Activated naive CD4-positive, alpha-beta T cell treated with anti-CD3 and anti-CD28 coated beads for 36 hours (primary cell): Measurements from ENCODE around the gene INTS1. TPM values are rescaled to one million over a fixed set of nuclear protein-coding genes. Genes with fewer than 3 reads are reported as not detected.

Source experiments
- CTCF ChIA-PET: fragments of 350-600 bp; sonication (Branson Sonifier 250); formaldehyde crosslinking; loops from one replicate; lab custom pipeline; 2021; ENCODE audit warnings: antibody characterized with exemption; lab: Charles Lee
- DNase-seq: peaks from one replicate; pipeline ENCODE4 v3.0.0-alpha.2; 2020
- H3K27ac Mint-ChIP-seq: one replicate; pipeline ENCODE4 v1.8.0; 2021; ENCODE audit warnings: mild to moderate bottlenecking, mixed read lengths
- H3K27me3 Mint-ChIP-seq: one replicate; pipeline ENCODE4 v1.8.0; 2021; ENCODE audit warnings: low read depth, mixed read lengths
- H3K36me3 Mint-ChIP-seq: one replicate; pipeline ENCODE4 v1.8.0; 2021; ENCODE audit warnings: low read depth, mixed read lengths
- H3K4me1 Mint-ChIP-seq: one replicate; pipeline ENCODE4 v1.8.0; 2021; ENCODE audit warnings: low read depth, mixed read lengths
- H3K4me3 Mint-ChIP-seq: one replicate; pipeline ENCODE4 v1.8.0; 2021; ENCODE audit warnings: mild to moderate bottlenecking, moderate library complexity, mixed read lengths
- H3K9me3 Mint-ChIP-seq: one replicate; pipeline ENCODE4 v1.8.0; 2021; ENCODE audit warnings: mixed read lengths
- intact Hi-C: fragments of 100-400 bp; cut with micrococcal nuclease; formaldehyde crosslinking; loops from one replicate; pipeline ENCODE4 v1.15.1; 2023
- total RNA-seq, 2 experiments: library from RNA; stranded (reverse); gene quantifications; one replicate each; pipeline ENCODE4 v1.2.3, GENCODE V29; 2021

The INTS1 gene
- total RNA-seq, 2 experiments from 2014 or later, result 97.6 to 103 TPM

DNA sequence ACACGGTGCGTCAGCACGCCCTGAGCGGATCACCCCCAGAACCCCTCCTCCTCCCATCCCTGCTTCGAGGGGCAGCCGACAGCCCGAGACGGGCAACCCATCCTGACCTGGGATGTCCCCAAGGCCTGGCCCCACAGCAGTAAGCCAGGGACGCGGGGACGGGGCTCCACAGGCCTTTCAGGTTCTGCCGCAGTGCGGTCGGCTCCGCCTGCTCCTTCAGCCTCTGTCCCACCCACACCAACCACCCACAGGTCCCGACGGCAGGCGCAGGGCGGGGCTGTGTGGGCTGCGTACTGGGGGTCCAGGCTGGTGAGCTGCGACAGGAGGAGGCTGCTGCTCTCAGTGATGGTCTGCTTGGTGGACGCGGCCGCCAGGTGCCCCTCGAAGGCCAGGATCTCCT is 16.7 kb downstream of the INTS1 start:
- no peak for DNase-seq
- Mint-ChIP-seq H3K4me3 (no peak overlapping the region), H3K36me3 (peaks cover 15% of the 10 kb centered on the region), H3K9me3 (no peaks in the 10 kb centered on the region), H3K27me3 (no peaks in the 10 kb centered on the region), H3K4me1 (no peaks in the 10 kb centered on the region), H3K27ac (no peak overlapping the region)
- CTCF ChIA-PET, result no interaction called here
- intact Hi-C loops, result no loop called here

DNA sequence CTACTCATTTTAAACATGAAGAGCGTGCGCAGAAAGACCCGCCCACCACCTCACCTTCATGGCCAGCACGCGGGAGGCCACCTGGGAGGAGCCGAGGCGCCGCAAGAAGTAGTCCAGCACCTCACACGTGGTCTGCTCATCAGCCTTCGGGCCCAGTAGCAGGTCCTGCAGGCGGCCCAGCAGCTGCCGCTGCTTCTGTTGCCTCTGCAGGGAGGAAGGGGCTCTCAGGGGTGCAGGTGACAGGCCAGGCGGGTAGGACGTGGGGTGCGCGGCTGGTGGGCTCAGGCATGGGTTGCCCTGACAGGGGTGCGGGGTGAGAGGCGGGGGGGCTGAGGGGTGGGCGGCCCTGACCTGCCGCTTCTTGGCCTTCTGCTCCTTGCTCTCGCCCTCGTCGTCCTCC is 17.6 kb downstream of the INTS1 start:
- Mint-ChIP-seq H3K27ac (no peak overlapping the region), H3K36me3 (peaks cover 11% of the 10 kb centered on the region), H3K4me1 (no peaks in the 10 kb centered on the region), H3K27me3 (no peaks in the 10 kb centered on the region), H3K9me3 (no peaks in the 10 kb centered on the region), H3K4me3 (no peak overlapping the region)
- intact Hi-C loops, result no loop called here
- CTCF ChIA-PET, result no interaction called here
- DNase-seq, result no peak

DNA sequence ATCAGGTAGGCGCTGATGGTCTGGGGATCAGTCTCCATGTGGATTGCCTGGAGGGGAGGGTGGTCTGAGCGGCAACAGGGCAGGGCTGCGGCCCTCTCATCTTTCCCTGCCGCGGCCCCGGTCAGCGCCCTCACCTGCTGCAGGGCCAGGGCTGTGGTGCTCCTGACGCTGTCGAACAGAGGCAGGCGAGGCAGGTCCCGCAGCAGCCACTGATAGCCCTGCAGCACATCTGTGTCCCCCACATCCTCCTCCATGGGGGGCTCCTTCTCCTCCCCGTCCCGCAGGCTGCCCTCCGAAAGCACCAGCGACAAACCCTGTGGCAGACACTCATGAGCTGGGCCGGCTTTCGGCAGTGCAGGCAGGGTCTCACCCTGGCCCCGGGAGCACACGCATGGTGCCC is 19.0 kb downstream of the INTS1 start:
- CTCF ChIA-PET, result interaction anchor here (1.1 kb wide), 1 partner anchor 11 kb away, joined by 3 read pairs; no protein-coding TSS in a partner anchor

DNA sequence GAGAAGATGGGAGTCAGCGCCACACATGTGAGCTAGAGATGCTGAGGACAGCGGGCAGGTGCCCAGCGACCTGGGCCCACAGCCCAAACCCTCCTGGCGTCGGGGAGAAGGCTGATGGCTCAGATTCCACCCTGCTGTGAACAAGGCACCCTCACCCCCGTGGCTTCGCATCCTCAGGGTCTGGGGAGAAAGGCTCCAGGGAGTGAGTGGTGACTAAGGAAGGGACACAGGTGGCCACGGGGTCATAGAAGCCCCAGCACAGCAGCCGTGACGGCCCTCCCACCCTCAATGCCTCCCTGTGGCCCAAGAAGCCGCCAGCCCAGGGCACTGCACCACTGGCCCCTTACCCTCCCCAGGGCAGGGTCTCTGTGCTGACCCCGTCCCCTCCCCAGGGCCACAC is 19.6 kb downstream of the INTS1 start:
- no peak overlapping the region for H3K4me3 Mint-ChIP-seq
- H3K4me1 Mint-ChIP-seq, result no peaks in the 10 kb centered on the region
- no peaks in the 10 kb centered on the region for H3K27me3 Mint-ChIP-seq
- peaks cover 4% of the 10 kb centered on the region for H3K36me3 Mint-ChIP-seq
- no peaks in the 10 kb centered on the region for H3K9me3 Mint-ChIP-seq
- no peak for DNase-seq
- CTCF ChIA-PET, result no interaction called here
- intact Hi-C loops, result no loop called here
- H3K27ac Mint-ChIP-seq, result no peak overlapping the region

More for the DNA sequence above, 19.0 kb downstream of the INTS1 start:
- H3K36me3 Mint-ChIP-seq, result peaks cover 4% of the 10 kb centered on the region
- no peaks in the 10 kb centered on the region for H3K4me1 Mint-ChIP-seq
- no peaks in the 10 kb centered on the region for H3K9me3 Mint-ChIP-seq
- H3K27me3 Mint-ChIP-seq, result no peaks in the 10 kb centered on the region
- intact Hi-C loops, result no loop called here
- no peak for DNase-seq
- H3K27ac Mint-ChIP-seq, result no peak overlapping the region
- H3K4me3 Mint-ChIP-seq, result no peak overlapping the region

DNA sequence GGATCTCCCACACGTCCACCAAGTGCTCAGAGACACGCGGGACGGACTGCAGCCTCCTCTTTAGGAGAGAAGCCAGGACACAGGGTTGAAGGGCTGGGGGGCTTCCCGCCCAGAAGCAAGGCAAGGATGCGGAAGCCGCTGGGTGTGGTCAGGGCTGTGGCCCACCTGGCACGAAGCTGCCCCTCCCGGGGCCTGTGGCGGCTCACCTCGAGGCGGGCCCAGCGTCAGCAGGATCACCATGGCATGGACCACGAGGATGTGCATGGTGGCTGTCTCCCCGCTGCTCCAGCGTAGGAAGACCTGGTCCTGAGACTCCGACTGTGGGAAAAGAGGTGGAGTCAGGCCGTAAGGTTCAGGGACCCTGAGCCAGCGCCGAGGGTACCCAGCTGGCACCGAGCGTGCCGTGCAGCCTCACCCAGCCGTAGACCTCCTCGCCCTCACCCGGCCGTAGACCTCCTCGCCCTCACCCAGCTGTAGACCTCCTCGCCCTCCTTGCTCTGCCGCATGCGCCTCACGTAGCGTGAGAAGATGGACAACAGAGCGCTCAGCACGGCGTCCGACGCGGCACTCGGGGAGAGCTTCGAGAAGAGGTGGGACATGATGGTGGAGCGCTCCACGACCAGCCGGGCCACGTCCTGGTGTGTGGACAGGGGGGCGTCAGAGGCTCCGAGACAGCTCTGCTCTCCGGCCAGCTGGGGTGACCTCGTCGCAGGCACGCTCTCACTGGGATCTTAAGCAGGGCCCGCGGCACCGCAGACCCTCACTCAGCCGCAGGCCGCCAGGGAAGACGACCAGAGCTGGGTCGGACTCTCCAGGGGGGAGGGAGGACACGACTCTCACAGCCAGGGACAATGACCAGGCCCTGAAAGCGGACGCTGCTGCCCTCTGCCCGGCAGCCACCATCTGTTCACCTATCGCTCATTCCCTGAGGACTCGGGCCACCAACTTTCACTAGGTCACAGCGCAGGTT is 20.4 kb downstream of the INTS1 start:
- Mint-ChIP-seq H3K27ac (no peak overlapping the region), H3K4me1 (no peaks in the 10 kb centered on the region), H3K9me3 (no peaks in the 10 kb centered on the region), H3K36me3 (peaks cover 3% of the 10 kb centered on the region), H3K27me3 (no peaks in the 10 kb centered on the region), H3K4me3 (no peak overlapping the region)
- no peak for DNase-seq
- CTCF ChIA-PET, result interaction anchor here (1.2 kb wide), 1 partner anchor 10 kb away, joined by 3 read pairs; no protein-coding TSS in a partner anchor
- intact Hi-C loops, result no loop called here

DNA sequence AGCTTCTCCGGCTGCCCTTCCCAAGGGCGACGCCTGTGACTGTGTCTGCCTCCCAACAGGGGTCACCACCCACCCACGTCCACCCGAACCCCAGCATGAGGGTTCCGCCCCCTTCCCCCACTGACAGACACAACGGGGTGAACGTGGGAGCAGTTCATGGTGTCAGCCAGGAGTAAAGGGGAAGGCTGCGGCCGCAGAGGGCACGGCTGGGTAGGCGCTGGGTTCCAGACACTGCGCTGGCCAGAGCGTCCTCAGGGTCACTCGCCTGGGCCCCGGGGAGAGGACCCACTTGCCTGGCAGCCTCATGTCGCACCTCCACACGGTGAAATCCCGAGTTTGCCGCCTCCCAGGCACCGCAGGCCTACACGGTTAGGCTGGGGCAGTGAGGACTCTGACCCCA is 21.1 kb downstream of the INTS1 start:
- H3K4me1 Mint-ChIP-seq, result no peaks in the 10 kb centered on the region
- peaks cover 2% of the 10 kb centered on the region for H3K36me3 Mint-ChIP-seq
- intact Hi-C loops, result no loop called here
- H3K27me3 Mint-ChIP-seq, result no peaks in the 10 kb centered on the region
- no peaks in the 10 kb centered on the region for H3K9me3 Mint-ChIP-seq
- CTCF ChIA-PET, result interaction anchor here (1.2 kb wide), 1 partner anchor 9 kb away, joined by 3 read pairs; no protein-coding TSS in a partner anchor
- no peak overlapping the region for H3K4me3 Mint-ChIP-seq
- no peak overlapping the region for H3K27ac Mint-ChIP-seq
- DNase-seq, result no peak

DNA sequence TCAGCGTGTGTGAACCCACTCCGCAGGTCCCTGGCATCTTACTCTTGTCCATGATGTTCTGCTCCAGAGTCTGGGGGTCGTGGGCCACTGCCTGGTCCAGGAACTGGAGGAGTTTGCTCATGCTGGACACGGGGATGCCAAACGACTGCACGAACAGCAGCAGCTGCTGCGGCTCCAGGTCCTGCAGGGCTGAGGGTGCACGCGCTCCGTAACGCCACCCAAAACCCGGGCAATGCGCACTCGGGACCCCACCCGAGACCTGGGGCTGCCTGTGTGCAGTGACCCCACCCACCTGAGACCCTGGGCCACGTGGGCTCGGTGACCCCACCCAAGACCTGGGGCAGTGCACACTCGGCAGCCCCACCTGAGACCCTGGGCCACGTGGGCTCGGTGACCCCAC is 22.9 kb downstream of the INTS1 start:
- intact Hi-C loops, result no loop called here
- Mint-ChIP-seq H3K27me3 (no peaks in the 10 kb centered on the region), H3K9me3 (no peaks in the 10 kb centered on the region)

DNA sequence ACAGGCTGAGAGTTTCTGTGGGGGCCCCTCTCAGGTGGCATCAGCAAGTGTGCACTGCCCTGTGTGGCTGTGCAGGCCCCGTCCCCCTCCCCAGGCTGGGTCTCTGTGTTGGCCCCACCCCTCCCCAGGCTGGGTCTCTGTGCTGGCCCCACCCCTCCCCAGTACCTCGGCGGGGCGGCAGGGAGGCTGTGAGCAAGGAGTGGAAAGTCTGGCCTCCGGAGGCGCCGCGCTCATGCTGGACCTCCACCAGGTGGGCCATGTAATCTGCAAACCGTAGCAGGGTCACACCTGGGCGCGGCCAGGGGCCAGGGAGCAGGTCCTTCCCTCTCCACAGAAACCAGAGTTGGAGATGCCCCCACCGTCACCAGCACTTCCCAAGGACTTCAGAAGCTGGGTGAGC is 23.5 kb downstream of the INTS1 start:
- DNase-seq, result no peak
- no peak overlapping the region for H3K4me3 Mint-ChIP-seq
- intact Hi-C loops, result no loop called here
- no peaks in the 10 kb centered on the region for H3K27me3 Mint-ChIP-seq
- no peaks in the 10 kb centered on the region for H3K9me3 Mint-ChIP-seq
- no peak overlapping the region for H3K27ac Mint-ChIP-seq
- CTCF ChIA-PET, result no interaction called here
- H3K36me3 Mint-ChIP-seq, result peaks cover 2% of the 10 kb centered on the region
- no peaks in the 10 kb centered on the region for H3K4me1 Mint-ChIP-seq

More for the DNA sequence above, 22.9 kb downstream of the INTS1 start:
- Mint-ChIP-seq H3K4me1 (no peaks in the 10 kb centered on the region), H3K36me3 (peaks cover 2% of the 10 kb centered on the region), H3K27ac (no peak overlapping the region), H3K4me3 (no peak overlapping the region)
- CTCF ChIA-PET, result no interaction called here
- no peak for DNase-seq

DNA sequence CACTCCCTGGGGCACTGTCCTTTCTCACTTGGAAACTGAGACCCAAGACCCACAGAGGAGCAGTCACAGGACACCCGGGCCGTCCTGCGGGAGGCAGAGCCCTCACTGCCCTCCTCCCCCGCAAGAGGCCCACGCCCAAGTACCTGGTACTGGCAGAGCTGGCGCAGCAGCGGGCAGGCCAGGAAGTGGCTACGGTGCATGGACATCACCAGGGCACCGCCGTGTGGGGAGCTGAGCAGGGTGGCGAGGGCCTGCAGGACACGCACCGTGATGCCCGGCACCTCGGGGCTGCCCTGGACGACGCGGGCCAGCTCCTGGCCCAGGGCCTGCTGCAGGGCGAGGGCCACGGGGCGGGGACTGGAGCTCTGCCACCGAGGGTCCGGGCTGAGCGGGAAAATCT is 24.9 kb downstream of the INTS1 start:
- Mint-ChIP-seq H3K4me3 (no peak overlapping the region), H3K9me3 (no peaks in the 10 kb centered on the region), H3K27me3 (no peaks in the 10 kb centered on the region), H3K4me1 (peaks cover 5% of the 10 kb centered on the region), H3K27ac (no peak overlapping the region), H3K36me3 (peaks cover 4% of the 10 kb centered on the region)
- DNase-seq, result no peak
- CTCF ChIA-PET, result no interaction called here
- intact Hi-C loops, result no loop called here

DNA sequence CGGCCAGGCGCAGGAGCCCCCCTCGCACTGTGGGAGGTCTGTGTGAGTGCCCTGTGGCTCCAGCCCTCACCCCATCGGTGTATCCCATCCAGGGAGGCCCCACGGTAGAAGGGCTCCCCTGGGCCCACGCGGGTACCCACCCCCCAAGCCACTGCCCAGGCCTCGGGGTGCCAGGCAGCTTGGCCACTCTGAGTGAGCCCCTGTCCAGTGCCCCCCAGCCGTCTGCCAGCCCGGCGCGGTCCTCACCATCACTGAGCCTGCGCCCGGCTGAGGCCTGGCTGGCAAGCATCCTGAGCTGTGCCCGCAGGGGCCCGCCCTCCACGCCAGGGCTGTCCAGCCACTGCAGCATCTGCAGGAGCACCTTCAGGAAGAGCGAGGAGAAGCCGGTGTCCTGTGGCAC is 25.7 kb downstream of the INTS1 start:
- peaks cover 4% of the 10 kb centered on the region for H3K36me3 Mint-ChIP-seq
- no peak overlapping the region for H3K27ac Mint-ChIP-seq
- H3K9me3 Mint-ChIP-seq, result no peaks in the 10 kb centered on the region
- H3K4me3 Mint-ChIP-seq, result no peak overlapping the region
- CTCF ChIA-PET, result no interaction called here
- peaks cover 10% of the 10 kb centered on the region for H3K4me1 Mint-ChIP-seq
- intact Hi-C loops, result no loop called here
- no peak for DNase-seq
- no peaks in the 10 kb centered on the region for H3K27me3 Mint-ChIP-seq

DNA sequence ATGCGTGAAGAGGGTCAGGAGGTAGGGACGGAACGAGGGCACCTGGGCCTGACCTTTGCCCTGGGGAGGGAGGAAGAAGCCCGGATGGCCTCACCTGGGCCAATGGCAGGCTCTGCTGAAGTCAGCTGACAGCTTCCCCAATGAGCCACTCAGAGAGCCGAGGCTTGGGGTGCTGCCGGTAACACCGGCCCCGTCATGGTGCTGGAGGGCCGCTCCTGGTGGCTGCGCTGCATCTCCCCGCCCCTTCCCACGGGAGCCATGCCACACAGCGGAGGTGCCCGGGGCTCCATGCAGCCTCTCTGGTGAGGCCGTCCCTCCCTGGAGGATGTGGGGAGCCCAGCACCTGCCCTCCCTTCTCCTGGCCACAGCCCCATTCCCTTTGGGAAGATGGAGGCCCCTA is 27.3 kb downstream of the INTS1 start:
- H3K36me3 Mint-ChIP-seq, result peaks cover 2% of the 10 kb centered on the region
- no peak for DNase-seq
- peaks cover 10% of the 10 kb centered on the region for H3K4me1 Mint-ChIP-seq
- H3K4me3 Mint-ChIP-seq, result no peak overlapping the region
- no peaks in the 10 kb centered on the region for H3K9me3 Mint-ChIP-seq
- H3K27ac Mint-ChIP-seq, result no peak overlapping the region
- H3K27me3 Mint-ChIP-seq, result no peaks in the 10 kb centered on the region
- CTCF ChIA-PET, result no interaction called here
- intact Hi-C loops, result no loop called here

DNA sequence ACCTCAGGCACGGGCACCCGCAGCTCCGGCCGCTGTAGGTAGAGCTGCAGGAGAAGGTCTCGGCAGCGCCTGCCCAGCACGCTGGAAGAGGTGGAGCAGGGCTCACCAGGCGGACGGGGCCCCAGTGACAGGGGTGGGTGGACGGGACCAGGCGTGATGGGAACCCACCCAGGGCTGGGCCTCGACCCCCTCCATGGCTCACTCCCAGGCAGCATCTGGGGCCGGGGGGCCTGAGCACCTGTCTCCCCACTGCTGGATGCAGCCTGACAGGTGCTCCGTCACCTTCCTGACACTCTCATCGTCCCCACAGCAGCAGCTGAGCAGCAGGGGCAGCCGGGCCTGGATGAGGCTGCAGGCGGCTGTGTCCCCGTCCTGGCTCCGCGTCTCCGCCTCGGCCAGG is 28.2 kb downstream of the INTS1 start:
- Mint-ChIP-seq H3K4me3 (no peak overlapping the region), H3K36me3 (peaks cover 2% of the 10 kb centered on the region), H3K9me3 (no peaks in the 10 kb centered on the region), H3K27ac (no peak overlapping the region), H3K4me1 (peaks cover 10% of the 10 kb centered on the region), H3K27me3 (no peaks in the 10 kb centered on the region)
- DNase-seq, result no peak
- CTCF ChIA-PET, result no interaction called here
- intact Hi-C loops, result no loop called here

DNA sequence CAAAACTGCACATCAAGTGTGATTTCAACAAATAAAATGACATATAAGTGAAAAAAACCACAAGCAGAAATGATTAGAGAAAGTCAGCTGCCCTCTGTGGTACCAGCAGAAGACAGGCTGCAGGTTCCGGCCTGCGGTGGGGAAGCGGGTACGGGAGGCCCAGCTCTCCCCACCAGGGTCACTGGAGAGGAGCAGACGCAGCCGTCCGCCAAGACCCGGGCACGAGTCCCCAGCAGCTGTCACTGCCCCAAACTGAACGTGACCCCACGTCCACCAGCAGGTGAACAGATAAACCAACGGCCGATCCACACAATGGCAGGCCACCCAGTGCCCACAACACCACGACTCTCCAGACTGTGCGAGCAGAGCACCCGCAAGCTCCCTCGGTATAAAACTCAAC is 28.8 kb downstream of the INTS1 start:
- H3K9me3 Mint-ChIP-seq, result no peaks in the 10 kb centered on the region
- DNase-seq, result no peak
- H3K4me1 Mint-ChIP-seq, result peaks cover 10% of the 10 kb centered on the region
- no peak overlapping the region for H3K27ac Mint-ChIP-seq
- CTCF ChIA-PET, result interaction anchor here (0.7 to 2.4 kb wide), 6 partner anchors 10 to 249 kb away, joined by 3 to 10 read pairs (median 4); no protein-coding TSS in a partner anchor
- intact Hi-C loops, result no loop called here
- H3K4me3 Mint-ChIP-seq, result no peak overlapping the region
- no peaks in the 10 kb centered on the region for H3K27me3 Mint-ChIP-seq
- H3K36me3 Mint-ChIP-seq, result peaks cover 2% of the 10 kb centered on the region
